HL-60 (cell line): ENCODE data around the gene ARIH2.
"Not testable (repeated sequence)": the region's sequence is repeated elsewhere in the genome, so short reads cannot be mapped to it uniquely, and the experiment has no call there.

Experiments
- DNase-seq, 2 experiments: peaks; one replicate each; pipeline ENCODE4 v3.0.0-alpha.2; 2010 to 2020; ENCODE audit warnings: low read depth in 1 of 2, low spot score in 1 of 2
- H3K27ac ChIP-seq: fragments of 250-450 bp; sonication (Bioruptor Pico); replicated peaks from 2 replicates; pipeline ENCODE4 v1.5.1; 2020; ENCODE audit warnings: mild to moderate bottlenecking, moderate library complexity
- H3K27me3 ChIP-seq: fragments of 250-450 bp; sonication (Bioruptor Pico); 2 replicates; pipeline ENCODE4 v1.5.1; 2021; ENCODE audit warnings: mild to moderate bottlenecking, moderate library complexity; ENCODE audit not compliant: insufficient read depth, poor library complexity, severe bottlenecking
- H3K4me3 ChIP-seq: replicated peaks from 2 replicates; pipeline ENCODE4 v1.5.1; 2011; ENCODE audit warnings: mild to moderate bottlenecking, control low read depth, low read length; ENCODE audit not compliant: insufficient read depth
- GABPA ChIP-seq: IDR thresholded peaks from 2 replicates; pipeline ENCODE4 v1.6.1; 2012; ENCODE audit warnings: low read depth
- POLR2AphosphoS5 ChIP-seq: IDR thresholded peaks from 2 replicates; pipeline ENCODE4 v1.6.1; 2012; ENCODE audit warnings: low read depth
- SPI1 ChIP-seq: IDR thresholded peaks from 2 replicates; pipeline ENCODE4 v1.6.1; 2012; ENCODE audit warnings: low read depth, mild to moderate bottlenecking, borderline replicate concordance
- TF ChIP-seq, protein P1 (sequence below): IDR thresholded peaks from 2 replicates; pipeline ENCODE4 v1.6.1; 2012; ENCODE audit warnings: low read depth; ENCODE audit not compliant: insufficient replicate concordance
- TF ChIP-seq, protein P2 (sequence below): IDR thresholded peaks from one replicate; pipeline ENCODE4 v1.5.1; 2011; ENCODE audit warnings: low read length, control low read depth, inconsistent platforms; ENCODE audit not compliant: insufficient read depth

The ARIH2 gene

DNA sequence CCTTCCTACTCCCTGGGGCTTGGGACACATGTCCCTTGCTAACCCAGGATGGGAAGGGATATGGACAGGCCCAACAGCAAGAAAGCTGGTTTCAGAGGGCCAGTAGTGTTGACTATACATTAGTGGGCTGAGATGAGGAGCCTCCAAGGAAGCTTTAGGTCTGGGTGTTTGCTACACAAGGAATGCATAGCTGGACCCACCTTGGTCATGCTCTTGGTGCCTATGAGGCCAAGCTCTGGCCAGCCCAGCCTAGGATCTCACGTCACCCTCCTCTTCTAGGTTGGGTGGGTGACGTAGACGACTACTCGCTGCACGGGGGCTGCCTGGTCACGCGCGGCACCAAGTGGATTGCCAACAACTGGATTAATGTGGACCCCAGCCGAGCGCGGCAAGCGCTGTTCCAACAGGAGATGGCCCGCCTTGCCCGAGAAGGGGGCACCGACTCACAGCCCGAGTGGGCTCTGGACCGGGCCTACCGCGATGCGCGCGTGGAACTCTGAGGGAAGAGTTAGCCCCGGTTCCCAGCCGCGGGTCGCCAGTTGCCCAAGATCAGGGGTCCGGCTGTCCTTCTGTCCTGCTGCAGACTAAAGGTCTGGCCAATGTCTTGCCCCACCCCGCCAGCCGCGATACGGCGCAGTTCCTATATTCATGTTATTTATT, 87.9 kb downstream of the ARIH2 start:
- no peaks in the 10 kb centered on the region for H3K27me3 ChIP-seq
- TF ChIP-seq GABPA (no peak), SPI1 (peak; percentile 7; the same call in 1 of the 2 replicates)
- no peak for DNase-seq
- H3K4me3 ChIP-seq: peak overlapping the region; percentile 69
- H3K27ac ChIP-seq: peak overlapping the region; percentile 89

DNA sequence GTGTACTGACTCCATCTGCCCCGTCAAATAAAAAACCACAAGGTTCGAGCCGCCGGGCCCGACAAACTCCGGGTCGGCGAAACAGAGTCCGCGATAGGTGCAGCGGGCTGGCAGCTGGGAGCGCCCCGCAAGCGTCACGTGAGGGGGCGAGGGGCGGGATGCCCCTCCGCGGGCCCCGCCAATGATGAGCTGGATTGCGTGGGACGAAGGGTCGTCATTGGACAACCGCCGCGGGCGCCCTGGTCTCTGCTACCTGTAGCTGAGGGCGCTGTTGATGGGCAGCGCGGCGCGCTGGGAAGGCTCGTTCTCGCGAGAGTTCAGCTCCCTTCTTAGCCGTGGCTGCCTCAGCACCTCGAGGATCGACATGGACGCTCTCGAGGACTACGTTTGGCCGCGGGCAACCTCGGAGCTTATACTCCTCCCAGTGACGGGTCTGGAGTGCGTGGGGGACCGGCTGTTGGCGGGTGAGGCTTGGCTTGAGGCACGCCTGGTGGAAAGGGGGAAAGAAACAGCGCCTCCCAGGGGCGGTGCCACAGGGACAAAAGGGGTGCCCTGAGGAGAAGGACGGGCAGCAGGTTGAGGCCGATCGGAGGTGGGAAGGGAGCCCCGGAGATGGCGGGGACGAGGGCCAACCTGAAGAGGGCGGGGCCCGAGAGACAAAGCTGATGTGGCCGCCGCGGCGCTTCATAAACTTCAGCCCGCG, 88.6 kb downstream of the ARIH2 start, which contains the start of gene WDR6:
Gene WDR6, plus strand, starts transcription at position 324 of the 703 bp plus-strand sequence. Its CDS starts 41 bp downstream, at position 365.
- TF ChIP-seq, protein P1, sequence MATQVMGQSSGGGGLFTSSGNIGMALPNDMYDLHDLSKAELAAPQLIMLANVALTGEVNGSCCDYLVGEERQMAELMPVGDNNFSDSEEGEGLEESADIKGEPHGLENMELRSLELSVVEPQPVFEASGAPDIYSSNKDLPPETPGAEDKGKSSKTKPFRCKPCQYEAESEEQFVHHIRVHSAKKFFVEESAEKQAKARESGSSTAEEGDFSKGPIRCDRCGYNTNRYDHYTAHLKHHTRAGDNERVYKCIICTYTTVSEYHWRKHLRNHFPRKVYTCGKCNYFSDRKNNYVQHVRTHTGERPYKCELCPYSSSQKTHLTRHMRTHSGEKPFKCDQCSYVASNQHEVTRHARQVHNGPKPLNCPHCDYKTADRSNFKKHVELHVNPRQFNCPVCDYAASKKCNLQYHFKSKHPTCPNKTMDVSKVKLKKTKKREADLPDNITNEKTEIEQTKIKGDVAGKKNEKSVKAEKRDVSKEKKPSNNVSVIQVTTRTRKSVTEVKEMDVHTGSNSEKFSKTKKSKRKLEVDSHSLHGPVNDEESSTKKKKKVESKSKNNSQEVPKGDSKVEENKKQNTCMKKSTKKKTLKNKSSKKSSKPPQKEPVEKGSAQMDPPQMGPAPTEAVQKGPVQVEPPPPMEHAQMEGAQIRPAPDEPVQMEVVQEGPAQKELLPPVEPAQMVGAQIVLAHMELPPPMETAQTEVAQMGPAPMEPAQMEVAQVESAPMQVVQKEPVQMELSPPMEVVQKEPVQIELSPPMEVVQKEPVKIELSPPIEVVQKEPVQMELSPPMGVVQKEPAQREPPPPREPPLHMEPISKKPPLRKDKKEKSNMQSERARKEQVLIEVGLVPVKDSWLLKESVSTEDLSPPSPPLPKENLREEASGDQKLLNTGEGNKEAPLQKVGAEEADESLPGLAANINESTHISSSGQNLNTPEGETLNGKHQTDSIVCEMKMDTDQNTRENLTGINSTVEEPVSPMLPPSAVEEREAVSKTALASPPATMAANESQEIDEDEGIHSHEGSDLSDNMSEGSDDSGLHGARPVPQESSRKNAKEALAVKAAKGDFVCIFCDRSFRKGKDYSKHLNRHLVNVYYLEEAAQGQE: peak; percentile 46
- TF ChIP-seq SPI1 (no peak), POLR2AphosphoS5 (peak; percentile 97), GABPA (no peak)
- TF ChIP-seq, protein P2, sequence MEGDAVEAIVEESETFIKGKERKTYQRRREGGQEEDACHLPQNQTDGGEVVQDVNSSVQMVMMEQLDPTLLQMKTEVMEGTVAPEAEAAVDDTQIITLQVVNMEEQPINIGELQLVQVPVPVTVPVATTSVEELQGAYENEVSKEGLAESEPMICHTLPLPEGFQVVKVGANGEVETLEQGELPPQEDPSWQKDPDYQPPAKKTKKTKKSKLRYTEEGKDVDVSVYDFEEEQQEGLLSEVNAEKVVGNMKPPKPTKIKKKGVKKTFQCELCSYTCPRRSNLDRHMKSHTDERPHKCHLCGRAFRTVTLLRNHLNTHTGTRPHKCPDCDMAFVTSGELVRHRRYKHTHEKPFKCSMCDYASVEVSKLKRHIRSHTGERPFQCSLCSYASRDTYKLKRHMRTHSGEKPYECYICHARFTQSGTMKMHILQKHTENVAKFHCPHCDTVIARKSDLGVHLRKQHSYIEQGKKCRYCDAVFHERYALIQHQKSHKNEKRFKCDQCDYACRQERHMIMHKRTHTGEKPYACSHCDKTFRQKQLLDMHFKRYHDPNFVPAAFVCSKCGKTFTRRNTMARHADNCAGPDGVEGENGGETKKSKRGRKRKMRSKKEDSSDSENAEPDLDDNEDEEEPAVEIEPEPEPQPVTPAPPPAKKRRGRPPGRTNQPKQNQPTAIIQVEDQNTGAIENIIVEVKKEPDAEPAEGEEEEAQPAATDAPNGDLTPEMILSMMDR: peak; percentile 11
- Histone ChIP-seq H3K27ac (peak within 1 kb of the TSS; percentile 89), H3K4me3 (peak within 1 kb of the TSS; percentile 69), H3K27me3 (no peaks in the 10 kb centered on the region)
- peak; percentile 97 to 98 for DNase-seq

DNA sequence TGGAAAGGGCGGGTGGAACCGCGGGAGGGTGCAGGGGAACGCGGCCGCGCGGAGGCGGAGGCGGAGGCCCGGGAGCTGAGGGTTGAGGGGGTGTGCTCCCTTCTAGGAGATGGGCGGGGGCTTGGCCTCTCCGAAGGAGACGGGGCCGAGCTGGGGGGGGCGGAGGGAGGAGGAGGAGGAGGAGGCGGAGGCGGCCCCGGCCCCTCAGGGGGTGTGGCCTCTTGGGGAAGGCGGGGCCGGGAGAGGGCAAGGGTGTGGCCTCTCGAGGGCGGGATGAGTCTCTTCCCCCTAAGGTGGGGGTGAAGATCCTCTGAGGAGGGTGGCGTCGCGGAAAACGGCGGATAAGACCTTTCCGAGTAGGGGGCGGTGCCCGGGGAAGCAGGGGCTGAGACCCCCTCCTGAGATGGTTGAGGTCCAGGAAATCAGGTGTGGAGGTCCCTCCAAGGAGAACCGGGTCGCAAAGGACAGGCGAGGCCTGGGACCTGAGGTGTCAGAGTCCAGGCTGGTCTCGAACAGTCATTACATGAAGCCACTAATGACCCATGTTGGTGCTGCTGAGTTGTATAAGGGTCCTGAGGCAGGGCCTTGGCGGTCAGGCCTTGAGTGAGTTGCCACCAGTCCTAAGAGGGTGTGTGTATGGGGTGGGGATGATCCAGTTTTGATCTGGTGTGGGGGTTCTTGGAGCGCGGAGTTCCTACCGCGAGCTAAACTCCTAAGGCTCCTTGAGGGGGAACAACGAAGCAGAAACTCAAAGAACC, 89.3 kb downstream of the ARIH2 start:
- peak; percentile 77 to 89 for DNase-seq
- TF ChIP-seq, protein P1: no peak
- TF ChIP-seq SPI1 (no peak; the same call in 1 of the 2 replicates), GABPA (no peak), POLR2AphosphoS5 (no peak)
- TF ChIP-seq, protein P2: no peak
- Histone ChIP-seq H3K4me3 (peak overlapping the region; percentile 69), H3K27ac (peak overlapping the region; percentile 89), H3K27me3 (no peaks in the 10 kb centered on the region)

DNA sequence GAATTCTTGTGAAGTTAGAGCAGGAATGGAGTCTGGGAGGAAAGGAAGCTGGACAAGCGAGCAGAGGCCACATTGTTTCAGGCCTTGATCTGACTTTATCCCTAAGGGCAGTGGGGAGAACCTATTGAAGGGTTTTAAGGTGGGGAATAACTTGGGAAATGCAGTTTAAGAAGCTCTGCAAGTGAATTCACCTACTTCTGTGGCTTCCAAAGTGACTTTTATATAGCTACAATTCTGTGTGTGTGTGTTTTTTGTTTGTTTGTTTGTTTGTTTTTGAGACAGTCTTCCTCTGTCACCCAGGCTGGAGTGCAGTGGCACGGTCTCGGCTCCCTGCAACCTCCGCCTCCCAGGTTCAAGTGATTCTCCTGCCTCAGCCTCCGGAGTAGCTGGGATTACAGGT, 90.0 kb downstream of the ARIH2 start:
- H3K27me3 ChIP-seq, DNase-seq: not testable (repeated sequence)
- H3K27ac ChIP-seq: peak overlapping the region; percentile 89; the same call in 1 of the 2 replicates
- H3K4me3 ChIP-seq: peak overlapping the region; percentile 69
